ENCODE measurements around the gene UCK2. TPM values are rescaled to one million over a fixed set of nuclear protein-coding genes. Genes with fewer than 3 reads are reported as not detected.

UCK2 gene
- polyA plus RNA-seq, 2 of the 4 experiments (the other 2 are of a cell fraction) = 72.4 to 98.9 TPM

GRCh38 chr1:165842671-165843129 lies 15.3 kb downstream of the UCK2 start (continued):
- TF ChIP-seq, protein P1, sequence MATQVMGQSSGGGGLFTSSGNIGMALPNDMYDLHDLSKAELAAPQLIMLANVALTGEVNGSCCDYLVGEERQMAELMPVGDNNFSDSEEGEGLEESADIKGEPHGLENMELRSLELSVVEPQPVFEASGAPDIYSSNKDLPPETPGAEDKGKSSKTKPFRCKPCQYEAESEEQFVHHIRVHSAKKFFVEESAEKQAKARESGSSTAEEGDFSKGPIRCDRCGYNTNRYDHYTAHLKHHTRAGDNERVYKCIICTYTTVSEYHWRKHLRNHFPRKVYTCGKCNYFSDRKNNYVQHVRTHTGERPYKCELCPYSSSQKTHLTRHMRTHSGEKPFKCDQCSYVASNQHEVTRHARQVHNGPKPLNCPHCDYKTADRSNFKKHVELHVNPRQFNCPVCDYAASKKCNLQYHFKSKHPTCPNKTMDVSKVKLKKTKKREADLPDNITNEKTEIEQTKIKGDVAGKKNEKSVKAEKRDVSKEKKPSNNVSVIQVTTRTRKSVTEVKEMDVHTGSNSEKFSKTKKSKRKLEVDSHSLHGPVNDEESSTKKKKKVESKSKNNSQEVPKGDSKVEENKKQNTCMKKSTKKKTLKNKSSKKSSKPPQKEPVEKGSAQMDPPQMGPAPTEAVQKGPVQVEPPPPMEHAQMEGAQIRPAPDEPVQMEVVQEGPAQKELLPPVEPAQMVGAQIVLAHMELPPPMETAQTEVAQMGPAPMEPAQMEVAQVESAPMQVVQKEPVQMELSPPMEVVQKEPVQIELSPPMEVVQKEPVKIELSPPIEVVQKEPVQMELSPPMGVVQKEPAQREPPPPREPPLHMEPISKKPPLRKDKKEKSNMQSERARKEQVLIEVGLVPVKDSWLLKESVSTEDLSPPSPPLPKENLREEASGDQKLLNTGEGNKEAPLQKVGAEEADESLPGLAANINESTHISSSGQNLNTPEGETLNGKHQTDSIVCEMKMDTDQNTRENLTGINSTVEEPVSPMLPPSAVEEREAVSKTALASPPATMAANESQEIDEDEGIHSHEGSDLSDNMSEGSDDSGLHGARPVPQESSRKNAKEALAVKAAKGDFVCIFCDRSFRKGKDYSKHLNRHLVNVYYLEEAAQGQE (IDR thresholded peaks at IDR 0.05) = no peak
- TF ChIP-seq ZC3H11A (IDR thresholded peaks at IDR 0.05) (no peak), POLR2AphosphoS2 (conservative IDR thresholded peaks at IDR 0.05; ENCODE audit: low read length) (no peak), RNF2 (IDR thresholded peaks at IDR 0.05; ENCODE audit: borderline replicate concordance, low read depth) (no peak), HOXB5 (CRISPR knock-in tag; IDR thresholded peaks at IDR 0.05) (no peak), E2F6 (IDR thresholded peaks at IDR 0.05; ENCODE audit: borderline replicate concordance, low read depth) (no peak), RAD21 (conservative IDR thresholded peaks at IDR 0.05 in 1 of 2, IDR thresholded peaks at IDR 0.05 in 1 of 2) (no peak), HEYL (CRISPR knock-in tag; IDR thresholded peaks at IDR 0.05) (no peak)

GRCh38 chr1:165843304-165843703 lies 15.9 kb downstream of the UCK2 start:
- ATAC-seq = no peak
- ChIA-PET POLR2A (interaction anchor here (2.3 kb wide), 1 partner anchor 15 kb away, joined by 7 read pairs; no protein-coding TSS in a partner anchor), CTCF (no interaction called here)
- WGBS (ENCODE audit: missing lambda C conversion rate) = 33% methylated on average over 1 of the region's 1 CpG
- H3K9me3 ChIP-seq = no peaks in the 10 kb centered on the region
- TF ChIP-seq FOSL2 (IDR thresholded peaks at IDR 0.05) = peak; percentile 36
- TF ChIP-seq FOSL2 (CRISPR knock-in tag; IDR thresholded peaks at IDR 0.05) = peak; percentile 58
- TF ChIP-seq, protein P2, sequence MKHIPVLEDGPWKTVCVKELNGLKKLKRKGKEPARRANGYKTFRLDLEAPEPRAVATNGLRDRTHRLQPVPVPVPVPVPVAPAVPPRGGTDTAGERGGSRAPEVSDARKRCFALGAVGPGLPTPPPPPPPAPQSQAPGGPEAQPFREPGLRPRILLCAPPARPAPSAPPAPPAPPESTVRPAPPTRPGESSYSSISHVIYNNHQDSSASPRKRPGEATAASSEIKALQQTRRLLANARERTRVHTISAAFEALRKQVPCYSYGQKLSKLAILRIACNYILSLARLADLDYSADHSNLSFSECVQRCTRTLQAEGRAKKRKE (CRISPR knock-in tag; IDR thresholded peaks at IDR 0.05; ENCODE audit: low read depth) = no peak
- H3K4me2 ChIP-seq = peak overlapping the region; percentile 31
- H3K27ac ChIP-seq = no peak overlapping the region
- no peak overlapping the region for H3K4me3 ChIP-seq
- DNase-seq (ENCODE audit: low read depth in 1 of 2, low spot score in 1 of 2) = no peak
- FAIRE-seq = no peak
- H3K4me1 ChIP-seq = peaks cover 37% of the 10 kb centered on the region

DNA sequence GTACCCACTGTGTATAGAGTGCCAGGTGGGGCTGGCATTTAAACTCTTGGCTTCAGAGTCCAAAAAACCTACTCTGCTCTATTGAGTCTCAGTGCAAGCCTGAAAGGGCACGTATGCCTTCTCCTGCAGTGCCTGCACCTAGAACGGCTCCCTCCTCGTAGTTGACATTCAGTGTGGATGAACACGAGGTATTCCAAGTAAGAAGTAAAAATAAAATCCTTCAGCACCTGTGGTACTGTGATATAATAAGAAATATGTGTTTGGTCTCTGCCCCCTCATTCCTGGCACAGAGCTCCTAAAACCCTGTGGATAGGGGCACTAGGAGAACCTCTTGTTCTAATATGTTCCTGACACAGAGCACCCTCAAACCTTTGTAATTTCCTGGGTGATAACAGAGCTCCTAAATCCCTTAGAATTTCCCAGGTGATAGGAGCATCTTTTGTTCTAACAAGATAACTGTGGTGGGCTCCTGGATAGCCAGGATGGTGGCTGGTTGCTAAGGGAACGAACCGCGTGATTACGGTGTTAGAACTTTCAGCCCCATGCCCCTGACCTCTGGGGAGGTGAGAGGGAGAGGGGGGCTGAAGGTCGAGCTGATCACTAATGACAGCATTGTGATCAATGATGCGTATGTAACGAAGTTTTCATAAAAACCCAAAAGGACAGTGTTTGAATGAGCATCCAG lies 16.8 kb downstream of the UCK2 start:
- Histone ChIP-seq H3K9me3 (no peaks in the 10 kb centered on the region), H3K4me1 (peaks cover 28% of the 10 kb centered on the region), H3K4me3 (no peak overlapping the region), H3K4me2 (no peak overlapping the region), H3K27ac (no peak overlapping the region)
- ATAC-seq (no peak), DNase-seq (ENCODE audit: low read depth in 1 of 2, low spot score in 1 of 2) (no peak), FAIRE-seq (no peak)
- ChIA-PET POLR2A (interaction anchor here (2.3 kb wide), 1 partner anchor 16 kb away, joined by 7 read pairs; no protein-coding TSS in a partner anchor), CTCF (interaction anchor here (1.2 to 2.3 kb wide), 3 partner anchors 15 to 70 kb away, joined by 3 to 11 read pairs (median 3); no protein-coding TSS in a partner anchor)
- WGBS (ENCODE audit: missing lambda C conversion rate) = 81% methylated on average over 11 of the region's 11 CpGs
- TF ChIP-seq, protein P3, sequence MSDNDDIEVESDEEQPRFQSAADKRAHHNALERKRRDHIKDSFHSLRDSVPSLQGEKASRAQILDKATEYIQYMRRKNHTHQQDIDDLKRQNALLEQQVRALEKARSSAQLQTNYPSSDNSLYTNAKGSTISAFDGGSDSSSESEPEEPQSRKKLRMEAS (IDR thresholded peaks at IDR 0.05) = no peak
- TF ChIP-seq, protein P4, sequence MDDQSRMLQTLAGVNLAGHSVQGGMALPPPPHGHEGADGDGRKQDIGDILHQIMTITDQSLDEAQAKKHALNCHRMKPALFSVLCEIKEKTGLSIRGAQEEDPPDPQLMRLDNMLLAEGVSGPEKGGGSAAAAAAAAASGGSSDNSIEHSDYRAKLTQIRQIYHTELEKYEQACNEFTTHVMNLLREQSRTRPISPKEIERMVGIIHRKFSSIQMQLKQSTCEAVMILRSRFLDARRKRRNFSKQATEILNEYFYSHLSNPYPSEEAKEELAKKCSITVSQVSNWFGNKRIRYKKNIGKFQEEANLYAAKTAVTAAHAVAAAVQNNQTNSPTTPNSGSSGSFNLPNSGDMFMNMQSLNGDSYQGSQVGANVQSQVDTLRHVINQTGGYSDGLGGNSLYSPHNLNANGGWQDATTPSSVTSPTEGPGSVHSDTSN (IDR thresholded peaks at IDR 0.05) = no peak
- no peak for TF ChIP-seq EP300 (IDR thresholded peaks at IDR 0.05)
- no peak for TF ChIP-seq SMC3 (IDR thresholded peaks at IDR 0.05)
- TF ChIP-seq ZNF302 (CRISPR knock-in tag; IDR thresholded peaks at IDR 0.05) = no peak
- TF ChIP-seq, protein P5, sequence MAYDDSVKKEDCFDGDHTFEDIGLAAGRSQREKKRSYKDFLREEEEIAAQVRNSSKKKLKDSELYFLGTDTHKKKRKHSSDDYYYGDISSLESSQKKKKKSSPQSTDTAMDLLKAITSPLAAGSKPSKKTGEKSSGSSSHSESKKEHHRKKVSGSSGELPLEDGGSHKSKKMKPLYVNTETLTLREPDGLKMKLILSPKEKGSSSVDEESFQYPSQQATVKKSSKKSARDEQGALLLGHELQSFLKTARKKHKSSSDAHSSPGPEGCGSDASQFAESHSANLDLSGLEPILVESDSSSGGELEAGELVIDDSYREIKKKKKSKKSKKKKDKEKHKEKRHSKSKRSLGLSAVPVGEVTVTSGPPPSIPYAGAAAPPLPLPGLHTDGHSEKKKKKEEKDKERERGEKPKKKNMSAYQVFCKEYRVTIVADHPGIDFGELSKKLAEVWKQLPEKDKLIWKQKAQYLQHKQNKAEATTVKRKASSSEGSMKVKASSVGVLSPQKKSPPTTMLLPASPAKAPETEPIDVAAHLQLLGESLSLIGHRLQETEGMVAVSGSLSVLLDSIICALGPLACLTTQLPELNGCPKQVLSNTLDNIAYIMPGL (CRISPR knock-in tag; IDR thresholded peaks at IDR 0.05; ENCODE audit: borderline replicate concordance) = no peak
- no peak for TF ChIP-seq ZC3H11A (IDR thresholded peaks at IDR 0.05)
- no peak for TF ChIP-seq CBX8 (IDR thresholded peaks at IDR 0.05)
- no peak for TF ChIP-seq CTCF (IDR thresholded peaks at IDR 0.05)
- TF ChIP-seq KDM1A (IDR thresholded peaks at IDR 0.05; ENCODE audit: low read depth) = no peak
- TF ChIP-seq EHF (CRISPR knock-in tag; IDR thresholded peaks at IDR 0.05) = no peak
- no peak for TF ChIP-seq HOXB13 (CRISPR knock-in tag; IDR thresholded peaks at IDR 0.05; ENCODE audit: low read depth)
- TF ChIP-seq USF2 (IDR thresholded peaks at IDR 0.05) = no peak

Measured in A549 (cell line).